ENCODE data around the gene INHBA. TPM values are rescaled to one million over a fixed set of nuclear protein-coding genes. Genes with fewer than 3 reads are reported as not detected.

The INHBA gene
- total and polyA plus RNA-seq, 2 of the 4 experiments (the other 2 are of a cell fraction): 60.2 to 112 TPM

DNA sequence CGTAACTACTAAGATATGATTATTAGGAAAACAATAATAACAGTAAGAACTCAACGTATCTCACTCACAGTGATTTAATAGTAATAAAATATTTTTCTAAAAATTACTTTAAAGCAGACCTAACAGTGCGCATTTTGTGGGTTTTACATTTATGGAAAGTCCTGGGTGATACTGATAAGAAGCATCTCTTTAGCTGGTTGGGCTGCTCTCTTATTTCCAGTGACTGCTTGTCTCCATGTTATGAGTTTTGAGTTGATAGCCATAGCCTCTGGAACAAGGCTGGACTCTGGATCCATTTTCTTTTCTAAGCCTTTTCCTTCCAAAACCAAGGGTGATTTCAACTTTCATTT, 29.5 kb upstream of the INHBA start:
- intact Hi-C loops (cut with micrococcal nuclease): loop anchor here (10.0 kb wide), 1 partner anchor 1498 kb away; no protein-coding TSS in a partner anchor
- WGBS, 2 experiments (ENCODE audit: extremely low coverage in 2 of 2, insufficient read length in 1 of 2): no CpG with 5 or more reads among the region's 3 CpGs

More for the DNA sequence above, 29.5 kb upstream of the INHBA start:
- Histone ChIP-seq H3K9ac (ENCODE audit: low read depth, low read length) (no peak overlapping the region), H3K4me1 (ENCODE audit: control insufficient read depth, insufficient read depth, low read length) (peaks cover 2% of the 10 kb centered on the region), H3K79me1 (ENCODE audit: low read depth in 1 of 2, low read length in 2 of 2) (no peaks in the 10 kb centered on the region; a peak in 1 of 4 replicates), H3K9me1 (ENCODE audit: insufficient read depth, low read length) (peaks cover 7% of the 10 kb centered on the region), H4K20me1 (ENCODE audit: insufficient read depth, low read length) (no peaks in the 10 kb centered on the region), H3K23ac (ENCODE audit: low read depth, low read length) (no peak overlapping the region), H2BK5ac (ENCODE audit: low read depth, low read length, poor library complexity, severe bottlenecking) (no peak overlapping the region), H3K36me3 (ENCODE audit: control insufficient read depth, insufficient read depth, low read length) (no peaks in the 10 kb centered on the region), H3K4me2 (ENCODE audit: low read depth, low read length) (no peak overlapping the region), H2AK5ac (ENCODE audit: low read depth, low read length) (peak overlapping the region; percentile 74; the same call in 1 of the 2 replicates), H3K18ac (ENCODE audit: low read depth, low read length) (no peak overlapping the region), H3K56ac (ENCODE audit: extremely low read depth, insufficient read depth, low read length) (no peak overlapping the region), H3K9me3 (ENCODE audit: control insufficient read depth, insufficient read depth, low read length) (peaks cover 2% of the 10 kb centered on the region; the same call in 1 of the 2 replicates), H2AFZ (replicated peaks; ENCODE audit: low read length, poor library complexity) (no peak overlapping the region), H4K91ac (ENCODE audit: insufficient read depth, low read depth, low read length) (0 out of 2 replicates have a peak overlapping the region, but pooled peaks have one; percentile 37), H2BK20ac (ENCODE audit: low read depth, low read length) (peak overlapping the region; percentile 65), H2BK120ac (ENCODE audit: low read depth, low read length) (peak overlapping the region; percentile 50), H2BK15ac (ENCODE audit: low read depth, low read length) (peak overlapping the region; percentile 9; the same call in 2 of the 3 replicates), H4K8ac (ENCODE audit: low read depth in 2 of 2, low read length in 2 of 2) (peak overlapping the region in 1 of 2 experiments; percentile 31; a peak in 1 of 4 replicates), H4K5ac (ENCODE audit: low read depth, low read length) (no peak overlapping the region), H3K4ac (ENCODE audit: low read depth, low read length) (peak overlapping the region; percentile 71), H3K27me3 (ENCODE audit: control insufficient read depth, insufficient read depth, low read length) (no peaks in the 10 kb centered on the region), H3K14ac (replicated peaks; ENCODE audit: low read depth, low read length) (no peak overlapping the region), H2AK9ac (replicated peaks; ENCODE audit: low read depth, low read length, poor library complexity) (no peak overlapping the region), H3K4me3 (ENCODE audit: insufficient read depth, low read depth, low read length) (no peak overlapping the region), H3K27ac (ENCODE audit: insufficient read depth, low read length) (no peak overlapping the region)
- no peak for TF ChIP-seq SMC3 (IDR thresholded peaks at IDR 0.05; ENCODE audit: low read depth, low read length)
- TF ChIP-seq RAD21 (IDR thresholded peaks at IDR 0.05; ENCODE audit: low read length): no peak
- no peak for TF ChIP-seq MAZ (IDR thresholded peaks at IDR 0.05; ENCODE audit: borderline replicate concordance, low read depth, low read length)
- no peak for TF ChIP-seq NFE2L2 (IDR thresholded peaks at IDR 0.05; ENCODE audit: low read depth, low read length)
- no peak for TF ChIP-seq RFX5 (IDR thresholded peaks at IDR 0.05; ENCODE audit: low read depth, low read length)
- TF ChIP-seq, protein P1, sequence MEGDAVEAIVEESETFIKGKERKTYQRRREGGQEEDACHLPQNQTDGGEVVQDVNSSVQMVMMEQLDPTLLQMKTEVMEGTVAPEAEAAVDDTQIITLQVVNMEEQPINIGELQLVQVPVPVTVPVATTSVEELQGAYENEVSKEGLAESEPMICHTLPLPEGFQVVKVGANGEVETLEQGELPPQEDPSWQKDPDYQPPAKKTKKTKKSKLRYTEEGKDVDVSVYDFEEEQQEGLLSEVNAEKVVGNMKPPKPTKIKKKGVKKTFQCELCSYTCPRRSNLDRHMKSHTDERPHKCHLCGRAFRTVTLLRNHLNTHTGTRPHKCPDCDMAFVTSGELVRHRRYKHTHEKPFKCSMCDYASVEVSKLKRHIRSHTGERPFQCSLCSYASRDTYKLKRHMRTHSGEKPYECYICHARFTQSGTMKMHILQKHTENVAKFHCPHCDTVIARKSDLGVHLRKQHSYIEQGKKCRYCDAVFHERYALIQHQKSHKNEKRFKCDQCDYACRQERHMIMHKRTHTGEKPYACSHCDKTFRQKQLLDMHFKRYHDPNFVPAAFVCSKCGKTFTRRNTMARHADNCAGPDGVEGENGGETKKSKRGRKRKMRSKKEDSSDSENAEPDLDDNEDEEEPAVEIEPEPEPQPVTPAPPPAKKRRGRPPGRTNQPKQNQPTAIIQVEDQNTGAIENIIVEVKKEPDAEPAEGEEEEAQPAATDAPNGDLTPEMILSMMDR (conservative IDR thresholded peaks at IDR 0.05; ENCODE audit: low read depth, low read length): no peak
- TF ChIP-seq, protein P2, sequence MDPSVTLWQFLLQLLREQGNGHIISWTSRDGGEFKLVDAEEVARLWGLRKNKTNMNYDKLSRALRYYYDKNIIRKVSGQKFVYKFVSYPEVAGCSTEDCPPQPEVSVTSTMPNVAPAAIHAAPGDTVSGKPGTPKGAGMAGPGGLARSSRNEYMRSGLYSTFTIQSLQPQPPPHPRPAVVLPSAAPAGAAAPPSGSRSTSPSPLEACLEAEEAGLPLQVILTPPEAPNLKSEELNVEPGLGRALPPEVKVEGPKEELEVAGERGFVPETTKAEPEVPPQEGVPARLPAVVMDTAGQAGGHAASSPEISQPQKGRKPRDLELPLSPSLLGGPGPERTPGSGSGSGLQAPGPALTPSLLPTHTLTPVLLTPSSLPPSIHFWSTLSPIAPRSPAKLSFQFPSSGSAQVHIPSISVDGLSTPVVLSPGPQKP (IDR thresholded peaks at IDR 0.05; ENCODE audit: borderline replicate concordance, low read depth, low read length): no peak
- TF ChIP-seq BHLHE40 (IDR thresholded peaks at IDR 0.05; ENCODE audit: low read depth, low read length): no peak
- TF ChIP-seq MXI1 (IDR thresholded peaks at IDR 0.05; ENCODE audit: borderline replicate concordance, low read depth, low read length): no peak
- no peak for TF ChIP-seq FOS (IDR thresholded peaks at IDR 0.05; ENCODE audit: low read depth, low read length)
- TF ChIP-seq RCOR1 (IDR thresholded peaks at IDR 0.05; ENCODE audit: insufficient replicate concordance, low read length): no peak
- dilution Hi-C loops (cut with HindIII; ENCODE audit: low sequenced_read_pairs, unreplicated experiment): no loop called here
- ATAC-seq (ENCODE audit: low read depth): no peak
- in situ Hi-C loops (cut with MboI; ENCODE audit: low sequenced_read_pairs): no loop called here
- ChIA-PET POLR2A (ENCODE audit: unreplicated experiment) (no interaction called here), CTCF (interaction anchor here (0.6 to 1.3 kb wide), 4 partner anchors 14 to 1396 kb away, joined by 3 to 5 read pairs (median 4); no protein-coding TSS in a partner anchor)
- BruUV-seq (replicated peaks): no TSS peak
- DNase-seq: no peak

Data from IMR-90 (cell line).